Neural cell (in vitro differentiated cells): ENCODE measurements around the gene TMEM131.
"Not testable (repeated sequence)": the region's sequence is repeated elsewhere in the genome, so short reads cannot be mapped to it uniquely, and the experiment has no call there.

Source experiments
- POLR2AphosphoS5 ChIP-seq: IDR thresholded peaks from 2 replicates; pipeline ENCODE4 v1.6.1; 2012
- RAD21 ChIP-seq: fragments of 450-650 bp; conservative IDR thresholded peaks from 2 replicates; pipeline ENCODE4 v1.6.1; 2014; ENCODE audit warnings: antibody characterized with exemption, mild to moderate bottlenecking, moderate library complexity
- TAF1 ChIP-seq: IDR thresholded peaks from 2 replicates; pipeline ENCODE4 v1.6.1; 2012; ENCODE audit warnings: low read depth
- TF ChIP-seq, protein P1 (sequence below): fragments of 450-650 bp; IDR thresholded peaks from 2 replicates; pipeline ENCODE4 v1.5.1; 2014; ENCODE audit warnings: antibody characterized with exemption, mild to moderate bottlenecking, moderate library complexity; ENCODE audit not compliant: poor library complexity, severe bottlenecking

DNA sequence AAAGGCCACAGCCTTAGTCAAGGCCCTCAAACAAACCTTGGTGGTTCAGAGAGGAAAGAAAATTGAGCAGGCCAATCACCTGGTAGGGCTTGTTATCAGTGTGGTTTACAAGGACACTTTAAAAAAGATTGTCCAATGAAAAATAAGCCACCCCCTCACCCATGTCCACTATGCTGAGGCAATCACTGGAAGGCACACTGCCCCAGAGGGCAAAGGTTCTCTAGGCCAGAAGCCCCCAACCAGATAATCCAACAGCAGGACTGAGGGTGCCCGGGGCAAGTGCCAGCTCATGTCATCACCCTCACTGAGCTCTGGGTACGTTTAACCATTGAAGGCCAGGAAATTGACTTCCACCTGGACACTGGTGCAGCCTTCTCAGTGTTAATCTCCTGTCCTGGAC is 171.7 kb downstream of the TMEM131 start:
- TF ChIP-seq POLR2AphosphoS5, RAD21, TAF1: not testable (repeated sequence)
- TF ChIP-seq, protein P1, sequence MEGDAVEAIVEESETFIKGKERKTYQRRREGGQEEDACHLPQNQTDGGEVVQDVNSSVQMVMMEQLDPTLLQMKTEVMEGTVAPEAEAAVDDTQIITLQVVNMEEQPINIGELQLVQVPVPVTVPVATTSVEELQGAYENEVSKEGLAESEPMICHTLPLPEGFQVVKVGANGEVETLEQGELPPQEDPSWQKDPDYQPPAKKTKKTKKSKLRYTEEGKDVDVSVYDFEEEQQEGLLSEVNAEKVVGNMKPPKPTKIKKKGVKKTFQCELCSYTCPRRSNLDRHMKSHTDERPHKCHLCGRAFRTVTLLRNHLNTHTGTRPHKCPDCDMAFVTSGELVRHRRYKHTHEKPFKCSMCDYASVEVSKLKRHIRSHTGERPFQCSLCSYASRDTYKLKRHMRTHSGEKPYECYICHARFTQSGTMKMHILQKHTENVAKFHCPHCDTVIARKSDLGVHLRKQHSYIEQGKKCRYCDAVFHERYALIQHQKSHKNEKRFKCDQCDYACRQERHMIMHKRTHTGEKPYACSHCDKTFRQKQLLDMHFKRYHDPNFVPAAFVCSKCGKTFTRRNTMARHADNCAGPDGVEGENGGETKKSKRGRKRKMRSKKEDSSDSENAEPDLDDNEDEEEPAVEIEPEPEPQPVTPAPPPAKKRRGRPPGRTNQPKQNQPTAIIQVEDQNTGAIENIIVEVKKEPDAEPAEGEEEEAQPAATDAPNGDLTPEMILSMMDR = not testable (repeated sequence)
